Effector CD4-positive, alpha-beta T cell (primary cell): Measurements from ENCODE around the gene ZNF546.
"Not testable (repeated sequence)": the region's sequence is repeated elsewhere in the genome, so short reads cannot be mapped to it uniquely, and the experiment has no call there.

Experiments
- DNase-seq: peaks from one replicate; pipeline ENCODE4 v3.0.0-alpha.2; 2020

The ZNF546 gene

DNA sequence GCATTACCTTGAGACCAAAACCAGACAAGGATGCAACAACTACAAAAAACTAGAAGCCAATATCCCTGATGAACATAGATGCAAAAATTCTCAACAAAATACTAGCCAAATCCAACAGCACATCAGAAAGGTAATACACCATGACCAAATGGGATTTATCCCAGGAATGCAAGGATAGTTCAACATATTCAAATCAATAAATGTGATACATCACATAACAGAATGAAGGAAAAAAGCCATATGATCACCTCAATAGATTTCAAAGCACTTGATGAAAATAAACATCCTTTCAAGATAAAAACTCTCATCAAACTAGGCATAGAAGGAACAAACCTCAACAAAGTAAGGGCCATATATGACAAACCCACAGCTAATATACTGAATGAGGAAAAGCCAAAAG, 10.2 kb upstream of the ZNF546 start:
- DNase-seq = no peak

GRCh38 chr19:39987167-39987566, 9.7 kb upstream of the ZNF546 start:
- DNase-seq = no peak

- no peak for DNase-seq
Measured at GRCh38 chr19:39987596-39987995, 9.3 kb upstream of the ZNF546 start.

DNA sequence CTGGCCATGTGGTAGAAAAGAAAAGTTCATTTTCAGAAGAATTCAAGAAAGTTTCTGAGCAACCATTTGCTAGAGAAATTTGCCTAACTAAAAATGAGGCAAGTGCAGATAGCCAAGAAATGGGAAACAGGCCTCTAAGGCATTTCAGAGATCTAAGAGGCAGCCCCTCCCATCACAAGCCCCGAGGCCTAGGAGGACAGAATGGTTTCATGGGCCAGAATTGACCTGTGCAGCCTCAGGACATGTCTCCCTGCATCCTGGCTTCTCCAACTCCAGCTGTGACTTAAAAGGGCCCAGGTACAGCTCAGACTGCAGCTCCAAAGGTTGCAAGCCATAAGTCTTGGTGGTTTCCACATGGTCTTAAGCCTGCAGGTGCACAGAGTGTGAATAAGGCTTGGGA, 3.3 kb upstream of the ZNF546 start:
- no peak for DNase-seq

DNA sequence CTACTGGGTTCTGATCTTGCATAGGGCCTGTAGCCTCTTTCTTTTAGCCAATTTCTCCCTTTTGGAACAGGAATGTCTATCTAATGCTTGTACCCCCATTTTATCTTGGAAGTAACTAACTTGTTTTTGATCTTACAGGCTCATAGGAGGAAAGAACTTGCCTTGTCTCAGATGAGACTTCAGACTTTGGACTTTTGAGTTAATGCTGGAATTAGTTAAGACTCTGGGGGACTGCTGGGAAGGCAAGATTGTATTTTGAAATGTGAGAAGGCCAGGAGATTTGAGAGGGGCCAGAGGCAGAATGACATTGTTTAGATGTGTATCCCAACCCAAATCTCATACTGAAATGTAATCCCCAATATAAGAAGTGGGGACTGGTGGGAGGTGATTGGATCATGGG, 2.5 kb upstream of the ZNF546 start:
- no peak for DNase-seq

DNA sequence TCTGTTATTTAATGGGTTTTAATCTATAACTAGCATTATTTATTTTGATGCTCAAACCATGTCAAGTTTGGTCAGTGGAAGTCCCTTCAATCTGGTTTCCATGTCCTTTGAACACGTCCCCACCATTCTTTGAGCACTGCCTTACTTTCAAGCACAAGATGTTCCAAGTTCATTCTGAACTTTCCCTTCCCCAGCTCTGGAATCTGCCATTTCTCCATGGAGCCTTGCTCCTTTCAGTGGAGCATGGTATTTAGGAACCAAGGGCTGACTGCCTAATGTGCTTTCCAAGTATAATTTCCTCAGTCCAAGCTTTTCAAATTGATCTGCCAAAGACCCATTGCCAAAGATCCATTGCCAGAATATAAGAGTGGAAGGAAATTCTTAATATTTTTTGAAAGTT, 1.1 kb upstream of the ZNF546 start:
- DNase-seq = no peak

GRCh38 chr19:39996218-39996810, 546 bp upstream of the ZNF546 start:
- peak; percentile 12 for DNase-seq

DNA sequence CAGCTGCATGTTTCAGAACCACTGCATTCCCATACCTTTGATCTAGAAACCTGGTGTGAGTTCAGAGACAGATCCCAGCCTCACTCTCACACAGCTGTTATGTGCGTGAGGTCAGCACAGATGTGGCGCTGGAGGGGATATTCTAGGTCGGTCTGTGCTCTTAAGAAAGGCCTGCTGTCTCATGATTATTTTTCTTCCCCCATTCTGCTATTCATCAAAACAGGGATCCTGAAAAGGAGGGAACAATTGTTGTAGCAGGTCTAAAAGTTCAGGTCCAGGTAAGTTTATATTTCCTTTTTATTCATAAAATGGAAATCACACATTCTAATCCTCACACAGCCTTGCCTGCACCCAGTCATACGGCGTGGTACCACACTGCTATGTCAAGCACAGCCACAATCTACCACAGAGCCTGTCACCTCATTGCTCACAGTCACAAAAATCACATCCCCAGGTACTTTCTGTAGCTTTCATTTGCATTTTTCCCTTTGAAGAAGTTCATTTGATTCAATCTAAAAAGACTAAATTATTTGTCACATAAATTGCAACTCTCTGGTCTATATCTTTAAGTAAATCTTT, 867 bp downstream of the ZNF546 start:
- DNase-seq = no peak

GRCh38 chr19:39998501-39998900, 1.6 kb downstream of the ZNF546 start:
- no peak for DNase-seq

- no peak for DNase-seq
Measured at GRCh38 chr19:40005691-40006272, 8.9 kb downstream of the ZNF546 start.

- no peak for DNase-seq
Measured at GRCh38 chr19:40006273-40006691, 9.4 kb downstream of the ZNF546 start.

DNA sequence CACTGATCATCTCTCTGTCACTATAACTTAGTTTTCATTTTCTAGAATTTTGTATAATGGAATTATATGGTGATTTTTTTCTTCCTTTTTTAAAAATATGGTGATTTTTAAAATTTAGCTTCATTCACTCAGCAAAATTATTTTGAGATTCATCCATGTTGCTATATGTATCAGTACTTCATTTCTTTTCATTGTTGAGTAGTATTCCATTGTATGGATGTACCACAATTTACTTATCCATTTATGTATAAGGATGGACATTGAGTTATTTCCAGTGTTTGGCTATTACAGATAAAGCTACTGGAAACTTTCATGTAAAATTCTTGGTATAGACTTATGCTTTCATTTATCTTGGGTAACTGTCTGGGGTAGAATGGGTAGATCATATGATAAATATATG, 12.8 kb downstream of the ZNF546 start:
- no peak for DNase-seq

DNA sequence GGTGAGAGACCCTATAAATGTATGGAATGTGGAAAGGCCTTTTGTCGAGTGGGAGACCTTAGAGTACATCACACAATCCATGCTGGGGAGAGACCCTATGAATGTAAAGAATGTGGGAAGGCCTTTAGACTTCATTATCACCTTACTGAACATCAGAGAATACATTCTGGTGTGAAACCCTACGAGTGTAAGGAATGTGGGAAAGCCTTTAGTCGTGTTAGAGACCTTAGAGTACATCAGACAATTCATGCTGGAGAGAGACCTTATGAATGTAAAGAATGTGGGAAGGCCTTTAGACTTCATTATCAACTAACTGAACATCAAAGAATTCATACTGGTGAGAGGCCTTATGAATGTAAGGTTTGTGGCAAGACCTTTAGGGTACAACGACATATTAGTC, 17.1 kb downstream of the ZNF546 start:
- DNase-seq = no peak

GRCh38 chr19:40023969-40024368, 27.1 kb downstream of the ZNF546 start:
- DNase-seq = no peak

DNA sequence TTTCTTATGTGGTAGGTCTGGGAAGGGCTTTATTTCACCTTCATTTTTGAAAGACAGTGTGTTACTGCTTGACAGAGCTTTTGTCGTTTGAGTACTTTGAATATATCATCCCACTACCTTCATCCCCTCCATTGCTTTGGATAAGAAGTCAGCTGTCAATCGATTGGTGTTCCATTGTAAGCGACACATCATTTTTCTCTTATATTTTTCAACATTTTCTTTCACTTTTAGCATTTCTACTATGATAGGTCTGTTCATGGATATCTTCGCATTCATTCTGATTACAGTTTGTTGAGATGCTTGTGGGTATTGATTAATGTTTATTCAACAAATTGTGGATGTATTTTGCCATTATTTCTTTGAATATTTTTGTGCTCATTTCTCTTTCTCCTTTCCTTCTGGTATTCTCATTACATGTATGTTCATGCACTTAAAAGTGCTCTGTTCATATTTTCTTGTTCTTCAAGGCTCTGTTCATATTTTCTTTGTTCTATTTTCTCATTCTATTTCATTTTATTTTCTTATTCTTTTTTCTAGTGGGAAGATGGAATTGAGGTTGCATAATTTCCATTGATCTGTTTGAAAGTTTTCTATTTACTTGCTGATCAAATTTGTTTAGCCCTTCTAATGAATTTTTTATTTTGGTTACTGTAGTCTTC, 29.2 kb downstream of the ZNF546 start:
- DNase-seq = no peak

- DNase-seq = no peak
Measured at GRCh38 chr19:40026597-40026970, 29.7 kb downstream of the ZNF546 start.

GRCh38 chr19:40033989-40034560, 37.2 kb downstream of the ZNF546 start:
- DNase-seq = no peak

DNA sequence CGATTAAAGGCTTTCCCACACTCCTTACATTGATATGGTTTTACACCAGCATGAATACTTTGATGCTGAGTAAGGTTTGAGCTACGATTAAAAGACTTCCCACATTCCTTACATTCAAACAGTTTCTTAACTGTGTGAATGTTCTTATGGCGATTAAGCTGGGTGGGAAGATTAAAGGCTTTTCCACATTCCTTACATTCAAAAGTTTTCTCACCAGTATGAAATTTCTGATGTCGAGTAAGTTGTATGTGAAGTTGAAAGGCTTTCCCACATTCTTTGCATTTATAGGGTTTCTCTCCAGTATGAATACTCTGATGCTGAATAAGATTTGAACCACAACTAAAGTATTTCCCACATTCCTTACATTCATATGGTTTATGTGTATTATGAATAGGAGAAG, 39.1 kb downstream of the ZNF546 start:
- no peak for DNase-seq

- not testable (repeated sequence) for DNase-seq
Measured at GRCh38 chr19:40038047-40038446, 41.2 kb downstream of the ZNF546 start.

DNA sequence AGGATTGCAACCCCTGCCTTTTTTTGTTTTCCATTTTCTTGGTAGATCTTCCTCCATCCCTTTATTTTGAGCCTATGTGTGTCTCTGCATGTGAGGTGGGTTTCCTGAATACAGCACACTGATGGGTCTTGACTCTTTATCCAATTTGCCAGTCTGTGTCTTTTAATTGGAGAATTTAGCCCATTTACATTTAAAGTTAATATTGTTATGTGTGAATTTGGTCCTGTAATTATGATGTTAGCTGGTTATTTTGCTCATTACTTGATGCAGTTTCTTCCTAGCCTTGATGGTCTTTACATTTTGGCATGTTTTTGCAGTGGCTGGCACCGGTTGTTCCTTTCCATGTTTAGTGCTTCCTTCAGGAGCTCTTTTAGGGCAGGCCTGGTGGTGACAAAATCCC, 44.9 kb downstream of the ZNF546 start:
- DNase-seq = not testable (repeated sequence)

- no peak for DNase-seq
Measured at GRCh38 chr19:40053491-40053890, 56.6 kb downstream of the ZNF546 start.

- DNase-seq = no peak
Measured at GRCh38 chr19:40054632-40055031, 57.8 kb downstream of the ZNF546 start.

DNA sequence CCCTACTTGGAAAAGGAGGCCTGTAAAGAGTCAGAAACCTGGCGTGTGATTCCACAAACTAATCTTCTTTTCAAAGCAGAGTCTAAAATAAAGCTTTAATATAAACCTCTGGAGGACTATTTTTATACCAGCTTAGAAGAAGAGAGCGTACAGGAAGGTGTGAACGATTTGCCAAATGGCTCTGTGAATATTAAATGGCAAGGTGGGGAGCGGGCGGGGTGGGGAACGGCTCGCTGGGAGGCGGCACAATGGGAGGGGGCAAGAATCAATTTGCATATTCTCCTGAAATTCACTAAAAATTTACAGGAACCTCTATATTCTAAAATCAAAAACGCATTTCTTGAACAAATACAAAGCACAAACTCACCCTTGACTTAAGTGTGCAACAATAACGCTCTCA, 58.2 kb downstream of the ZNF546 start:
- DNase-seq = no peak
